T-helper 1 cell treated with Interleukin-12 subunit alpha and Interleukin-12 subunit beta and Interleukin-4 antibody, amounts not matched to agents 30 μg/mL and 1 μg/mL, for 36 hours (primary cell): Measurements from ENCODE around the gene CD48.

ENCODE experiments used
- H3K27ac Mint-ChIP-seq: one replicate; pipeline ENCODE4 v1.8.0; 2021; ENCODE audit warnings: mild to moderate bottlenecking, mixed read lengths
- H3K27me3 Mint-ChIP-seq: one replicate; pipeline ENCODE4 v1.8.0; 2021; ENCODE audit warnings: low read depth, mixed read lengths
- H3K36me3 Mint-ChIP-seq: one replicate; pipeline ENCODE4 v1.8.0; 2021; ENCODE audit warnings: low read depth, mixed read lengths
- H3K4me1 Mint-ChIP-seq: one replicate; pipeline ENCODE4 v1.8.0; 2021; ENCODE audit warnings: low read depth, mixed read lengths
- H3K4me3 Mint-ChIP-seq: one replicate; pipeline ENCODE4 v1.8.0; 2021; ENCODE audit warnings: mild to moderate bottlenecking, moderate library complexity, mixed read lengths
- H3K9me3 Mint-ChIP-seq: one replicate; pipeline ENCODE4 v1.8.0; 2021; ENCODE audit warnings: mixed read lengths

CD48 gene

DNA sequence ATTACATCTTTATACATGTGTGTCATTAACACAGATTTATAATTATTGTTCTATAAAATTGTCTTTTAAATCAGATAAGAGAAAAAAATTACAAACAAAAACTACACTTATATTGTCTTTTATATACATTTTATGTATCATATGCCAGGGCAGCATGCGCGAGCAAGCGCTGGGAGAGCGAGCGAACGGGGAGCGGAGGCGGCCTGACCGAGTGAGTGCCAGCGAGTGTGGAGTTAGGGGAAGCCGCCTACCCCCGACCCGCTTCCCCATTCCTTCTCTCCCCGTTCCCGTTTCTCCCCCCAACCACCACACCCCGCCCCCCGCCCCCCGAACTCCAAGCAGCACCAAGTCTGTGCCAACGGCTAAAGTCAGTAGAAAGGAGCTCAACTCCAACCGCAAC, 41.8 kb downstream of the CD48 start:
- H3K4me3 Mint-ChIP-seq: no peak overlapping the region
- peaks cover 21% of the 10 kb centered on the region for H3K36me3 Mint-ChIP-seq
- H3K27me3 Mint-ChIP-seq: no peaks in the 10 kb centered on the region
- H3K9me3 Mint-ChIP-seq: peaks cover 8% of the 10 kb centered on the region
- no peak overlapping the region for H3K27ac Mint-ChIP-seq
- H3K4me1 Mint-ChIP-seq: peaks cover 43% of the 10 kb centered on the region

- H3K27ac Mint-ChIP-seq: no peak overlapping the region
- peaks cover 21% of the 10 kb centered on the region for H3K36me3 Mint-ChIP-seq
- H3K27me3 Mint-ChIP-seq: no peaks in the 10 kb centered on the region
- H3K9me3 Mint-ChIP-seq: peaks cover 8% of the 10 kb centered on the region
- H3K4me3 Mint-ChIP-seq: no peak overlapping the region
- peaks cover 48% of the 10 kb centered on the region for H3K4me1 Mint-ChIP-seq
Observed at GRCh38 chr1:160669276-160669675, 42.3 kb downstream of the CD48 start.

- Mint-ChIP-seq H3K27ac (peak overlapping the region; percentile 42), H3K4me3 (peak overlapping the region; percentile 0), H3K36me3 (peaks cover 27% of the 10 kb centered on the region), H3K27me3 (no peaks in the 10 kb centered on the region), H3K9me3 (peaks cover 8% of the 10 kb centered on the region), H3K4me1 (peaks cover 59% of the 10 kb centered on the region)
Observed at GRCh38 chr1:160667896-160668295, 43.7 kb downstream of the CD48 start.

DNA sequence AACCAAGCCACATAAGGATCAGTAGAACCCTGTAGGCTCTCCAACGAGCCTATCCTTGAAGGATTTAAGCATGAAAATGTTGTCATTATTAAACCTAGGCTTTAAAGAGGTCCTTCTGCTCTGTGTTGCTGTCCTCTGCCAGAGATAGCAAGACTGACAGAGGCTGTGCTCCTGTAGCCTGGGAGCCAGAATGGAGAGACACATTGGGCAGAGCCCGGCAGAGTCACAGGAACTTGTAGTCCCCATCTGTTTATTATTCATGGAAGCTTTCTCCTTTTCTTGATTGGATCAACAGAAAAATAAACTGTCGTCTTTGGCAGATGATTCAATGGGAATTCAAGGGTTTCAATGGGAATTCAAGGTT, 45.6 kb downstream of the CD48 start:
- H3K4me1 Mint-ChIP-seq: peaks cover 74% of the 10 kb centered on the region
- peak overlapping the region; percentile 75 for H3K4me3 Mint-ChIP-seq
- peaks cover 29% of the 10 kb centered on the region for H3K36me3 Mint-ChIP-seq
- H3K9me3 Mint-ChIP-seq: peaks cover 12% of the 10 kb centered on the region
- H3K27ac Mint-ChIP-seq: peak overlapping the region; percentile 94
- H3K27me3 Mint-ChIP-seq: no peaks in the 10 kb centered on the region

DNA sequence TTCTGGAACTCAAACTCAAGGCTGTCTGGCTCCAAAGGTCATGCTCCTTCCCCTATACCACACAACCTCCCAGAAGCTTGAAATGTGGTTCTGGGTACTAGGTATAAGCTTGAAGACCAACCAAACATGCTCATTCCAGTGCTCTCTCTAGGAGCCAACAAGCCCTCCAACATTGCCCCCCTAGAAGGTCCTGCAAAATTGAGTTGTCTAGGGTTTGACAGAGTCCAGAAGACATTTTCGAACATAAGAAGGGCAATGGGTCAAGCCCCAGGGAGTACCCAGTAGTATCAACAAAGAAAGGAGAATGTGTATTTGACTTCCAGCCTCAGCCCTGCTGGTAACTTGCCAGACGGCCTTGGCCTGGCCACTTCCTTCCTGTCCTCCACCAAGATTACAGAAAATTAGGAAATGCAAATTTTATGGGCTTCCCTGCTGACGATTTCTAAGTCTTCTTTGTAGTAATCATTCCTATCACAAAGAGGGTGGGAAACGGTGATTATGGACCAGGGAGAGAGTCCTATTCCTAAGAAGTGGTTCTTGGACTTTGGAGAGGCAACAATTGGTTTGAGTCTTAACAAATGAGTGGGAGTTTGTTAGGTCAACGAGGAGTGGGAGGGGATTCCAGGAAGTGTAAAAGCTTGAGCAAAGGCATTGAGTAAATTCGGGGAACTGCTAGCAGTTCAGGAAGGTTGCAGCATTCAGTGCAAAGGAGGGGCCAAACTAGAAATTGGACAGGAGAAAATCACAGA, 46.1 kb downstream of the CD48 start:
- Mint-ChIP-seq H3K27me3 (no peaks in the 10 kb centered on the region), H3K36me3 (peaks cover 30% of the 10 kb centered on the region), H3K27ac (peak overlapping the region; percentile 94), H3K4me1 (peaks cover 72% of the 10 kb centered on the region), H3K9me3 (peaks cover 16% of the 10 kb centered on the region), H3K4me3 (peak overlapping the region; percentile 75)

- Mint-ChIP-seq H3K9me3 (peaks cover 18% of the 10 kb centered on the region), H3K27ac (peak overlapping the region; percentile 94), H3K36me3 (peaks cover 31% of the 10 kb centered on the region), H3K4me3 (peak overlapping the region; percentile 75), H3K27me3 (no peaks in the 10 kb centered on the region), H3K4me1 (peaks cover 66% of the 10 kb centered on the region)
Observed at GRCh38 chr1:160664573-160665051, 47.0 kb downstream of the CD48 start.

DNA sequence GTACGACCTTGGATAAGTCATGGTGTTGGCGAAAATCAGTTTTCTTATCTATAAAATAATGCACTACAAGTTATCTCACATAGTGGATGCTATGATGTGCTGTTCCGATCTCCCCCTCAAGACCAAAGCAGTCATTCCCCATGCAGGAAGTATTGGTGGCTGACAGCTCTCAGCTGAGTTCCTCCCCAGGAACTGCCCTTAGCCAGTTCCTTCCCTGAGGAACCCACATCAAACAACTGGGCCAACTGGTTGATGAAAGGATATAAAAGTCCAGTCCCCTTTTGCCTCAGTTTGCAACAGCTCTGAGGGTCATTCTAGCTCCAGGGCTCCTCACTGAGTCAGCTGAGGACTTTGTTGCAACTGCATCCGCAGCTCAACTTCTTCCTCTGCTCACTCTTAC, 48.7 kb downstream of the CD48 start:
- Mint-ChIP-seq H3K27ac (peak overlapping the region; percentile 60), H3K4me3 (peak overlapping the region; percentile 67)

GRCh38 chr1:160659566-160659965, 52.1 kb downstream of the CD48 start:
- peaks cover 57% of the 10 kb centered on the region for H3K4me1 Mint-ChIP-seq
- H3K36me3 Mint-ChIP-seq: peaks cover 26% of the 10 kb centered on the region
- no peak overlapping the region for H3K27ac Mint-ChIP-seq
- peaks cover 21% of the 10 kb centered on the region for H3K9me3 Mint-ChIP-seq
- H3K4me3 Mint-ChIP-seq: no peak overlapping the region
- H3K27me3 Mint-ChIP-seq: no peaks in the 10 kb centered on the region

More for the DNA sequence above, 48.7 kb downstream of the CD48 start:
- Mint-ChIP-seq H3K36me3 (peaks cover 28% of the 10 kb centered on the region), H3K9me3 (peaks cover 21% of the 10 kb centered on the region), H3K27me3 (no peaks in the 10 kb centered on the region), H3K4me1 (peaks cover 66% of the 10 kb centered on the region)

GRCh38 chr1:160658814-160659193, 52.8 kb downstream of the CD48 start:
- H3K9me3 Mint-ChIP-seq: peaks cover 21% of the 10 kb centered on the region
- H3K36me3 Mint-ChIP-seq: peaks cover 24% of the 10 kb centered on the region
- peaks cover 55% of the 10 kb centered on the region for H3K4me1 Mint-ChIP-seq
- no peaks in the 10 kb centered on the region for H3K27me3 Mint-ChIP-seq
- no peak overlapping the region for H3K4me3 Mint-ChIP-seq
- peak overlapping the region; percentile 23 for H3K27ac Mint-ChIP-seq

- peaks cover 21% of the 10 kb centered on the region for H3K9me3 Mint-ChIP-seq
- H3K27ac Mint-ChIP-seq: peak overlapping the region; percentile 71
- H3K4me3 Mint-ChIP-seq: peak overlapping the region; percentile 18
- peaks cover 57% of the 10 kb centered on the region for H3K4me1 Mint-ChIP-seq
- no peaks in the 10 kb centered on the region for H3K27me3 Mint-ChIP-seq
- peaks cover 26% of the 10 kb centered on the region for H3K36me3 Mint-ChIP-seq
Observed at GRCh38 chr1:160658162-160658813, 53.3 kb downstream of the CD48 start.

GRCh38 chr1:160657250-160657781, 54.3 kb downstream of the CD48 start:
- Mint-ChIP-seq H3K4me1 (peaks cover 57% of the 10 kb centered on the region), H3K27me3 (no peaks in the 10 kb centered on the region), H3K9me3 (peaks cover 21% of the 10 kb centered on the region), H3K4me3 (peak overlapping the region; percentile 9), H3K36me3 (peaks cover 26% of the 10 kb centered on the region), H3K27ac (peak overlapping the region; percentile 71)

DNA sequence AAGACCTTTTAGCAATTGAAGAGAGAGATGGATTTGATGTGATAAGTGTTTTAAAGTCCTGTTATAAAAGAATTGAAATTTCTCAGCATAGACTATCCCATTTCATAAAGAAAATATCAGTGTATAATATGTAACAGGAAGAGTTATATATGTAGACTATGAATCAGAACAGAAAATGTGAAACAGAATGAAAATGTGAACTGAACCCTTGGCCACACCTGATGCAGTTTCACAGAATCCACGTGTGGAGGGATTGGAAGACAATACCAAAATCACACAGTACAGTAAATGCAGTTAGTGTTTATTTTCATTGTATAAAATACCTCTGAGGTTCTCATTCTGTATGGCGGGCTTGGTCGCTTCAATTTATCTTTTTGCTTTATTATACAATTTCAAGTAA, 54.9 kb downstream of the CD48 start:
- H3K27ac Mint-ChIP-seq: peak overlapping the region; percentile 60
- peaks cover 26% of the 10 kb centered on the region for H3K36me3 Mint-ChIP-seq
- peaks cover 21% of the 10 kb centered on the region for H3K9me3 Mint-ChIP-seq
- H3K4me1 Mint-ChIP-seq: peaks cover 57% of the 10 kb centered on the region
- H3K27me3 Mint-ChIP-seq: no peaks in the 10 kb centered on the region
- peak overlapping the region; percentile 6 for H3K4me3 Mint-ChIP-seq

- peaks cover 23% of the 10 kb centered on the region for H3K36me3 Mint-ChIP-seq
- no peaks in the 10 kb centered on the region for H3K9me3 Mint-ChIP-seq
- H3K27me3 Mint-ChIP-seq: no peaks in the 10 kb centered on the region
- H3K27ac Mint-ChIP-seq: no peak overlapping the region
- H3K4me3 Mint-ChIP-seq: no peak overlapping the region
- peaks cover 67% of the 10 kb centered on the region for H3K4me1 Mint-ChIP-seq
Observed at GRCh38 chr1:160653620-160654016, 58.0 kb downstream of the CD48 start.

DNA sequence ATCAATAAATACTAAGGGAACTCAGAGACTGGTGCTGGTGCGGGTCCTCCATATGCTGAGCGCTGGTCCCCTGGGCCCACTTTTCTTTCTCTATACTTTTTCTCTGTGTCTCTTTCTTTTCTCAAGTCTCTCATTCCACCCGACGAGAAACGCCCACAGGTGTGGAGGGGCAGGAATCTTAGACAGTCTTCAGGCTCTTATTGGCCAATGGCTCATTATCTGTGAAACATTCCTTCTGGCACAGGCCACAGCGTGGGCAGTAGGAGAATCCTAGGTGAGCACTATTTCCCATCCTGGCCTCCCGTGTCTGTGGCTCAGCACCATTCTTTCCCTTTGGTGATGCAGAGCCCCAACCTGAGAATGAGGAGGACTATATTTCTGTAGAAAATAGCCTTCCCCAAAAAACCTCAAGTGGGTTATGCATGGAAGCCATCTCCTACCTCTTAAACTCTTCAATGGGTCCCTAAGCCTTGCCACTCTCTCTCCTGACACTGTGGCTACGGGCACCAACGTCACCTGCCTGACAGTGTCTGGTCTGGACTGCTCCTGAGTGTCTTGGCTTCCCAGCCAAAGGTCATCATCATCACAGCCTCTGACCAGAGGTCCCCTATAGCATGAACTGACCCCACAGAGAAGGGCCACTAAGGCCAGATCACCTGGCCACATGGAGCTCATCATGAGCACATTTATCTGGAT, 58.5 kb downstream of the CD48 start:
- Mint-ChIP-seq H3K4me3 (no peak overlapping the region), H3K36me3 (peaks cover 23% of the 10 kb centered on the region), H3K4me1 (peaks cover 69% of the 10 kb centered on the region), H3K9me3 (no peaks in the 10 kb centered on the region), H3K27ac (peak overlapping the region; percentile 66), H3K27me3 (no peaks in the 10 kb centered on the region)
